Mucosa of gallbladder (tissue), 1 donor: ENCODE measurements around the gene PCGF3. TPM values are rescaled to one million over a fixed set of nuclear protein-coding genes. Genes with fewer than 3 reads are reported as not detected.
"Not testable (repeated sequence)": the region's sequence is repeated elsewhere in the genome, so short reads cannot be mapped to it uniquely, and the experiment has no call there.

Source experiments
- DNase-seq: peaks from one replicate; pipeline ENCODE4 v3.0.0-alpha.2; 2020; ENCODE audit warnings: low spot score
- total RNA-seq: library from RNA; stranded (reverse); gene quantifications from one replicate; pipeline ENCODE4 v1.2.1, GENCODE V29; 2021
- donor health status: DM: no; HTN: no; CAD: no.

PCGF3 gene
- total RNA-seq, 1 donor from 2014 or later = 60.6 TPM

DNA sequence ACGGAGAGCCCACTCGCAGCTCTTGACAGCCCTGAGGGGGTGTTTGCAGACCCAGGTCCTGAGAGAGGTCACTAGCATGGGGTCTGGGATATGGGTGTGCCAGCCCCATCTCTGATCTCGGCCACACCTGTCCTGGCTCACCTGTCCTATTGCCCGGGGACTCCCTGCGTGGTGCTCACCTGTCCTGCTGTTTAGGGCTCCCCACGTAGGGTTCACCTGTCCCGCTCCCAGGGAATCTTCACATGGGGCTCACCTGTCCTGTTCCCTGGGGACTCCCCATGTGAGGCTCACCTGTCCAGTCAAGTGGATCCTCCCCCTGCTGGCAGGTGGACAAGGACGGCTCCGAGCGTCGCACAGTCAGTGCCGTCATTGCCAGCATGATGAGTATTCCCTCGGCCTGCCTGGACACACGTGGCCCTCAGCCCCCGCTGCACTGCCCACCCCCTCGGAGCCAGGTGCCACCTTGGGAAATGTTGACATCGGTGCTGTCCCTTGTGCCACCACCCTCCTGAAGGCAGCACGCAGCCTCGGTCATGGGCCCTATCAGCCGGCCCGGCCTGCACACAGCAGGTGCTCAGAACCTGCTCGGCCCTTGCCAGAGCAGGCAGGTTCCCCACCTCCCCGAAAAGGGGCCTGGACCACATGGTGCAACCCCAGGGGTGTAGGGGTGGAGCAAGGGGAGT is 23.0 kb upstream of the PCGF3 start:
- no peak for DNase-seq

DNA sequence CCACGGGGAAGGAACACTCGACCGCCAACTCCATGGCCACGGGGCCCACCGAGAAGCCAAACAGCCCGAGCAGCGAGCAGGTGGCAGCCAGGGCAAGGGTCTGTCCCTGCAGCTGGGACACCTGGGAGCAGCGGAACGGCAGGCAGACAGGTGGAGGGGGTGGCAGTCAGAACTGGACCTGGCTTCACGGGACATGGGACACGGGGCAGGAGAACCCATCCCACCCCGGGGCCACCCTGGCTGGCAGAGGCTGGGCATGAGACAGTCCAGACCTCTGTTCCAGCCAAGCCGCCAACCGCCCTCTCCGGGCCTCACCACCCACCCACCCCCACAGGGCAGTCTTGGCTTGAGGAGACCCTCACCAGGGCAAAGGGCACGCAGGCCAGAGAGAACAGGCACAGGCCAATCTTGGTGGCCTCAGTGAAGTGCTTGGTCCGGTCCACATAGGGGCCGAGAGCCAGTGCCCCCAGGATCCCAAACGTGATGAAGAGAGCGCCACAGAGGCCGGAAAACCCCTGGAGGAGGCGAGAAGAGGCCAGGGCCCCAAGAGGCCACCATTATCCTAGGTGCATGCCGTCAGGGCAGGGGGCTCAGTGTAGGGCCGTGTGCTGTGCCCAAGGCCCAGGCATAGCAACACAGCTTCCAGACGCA is 22.3 kb upstream of the PCGF3 start:
- DNase-seq = no peak

DNA sequence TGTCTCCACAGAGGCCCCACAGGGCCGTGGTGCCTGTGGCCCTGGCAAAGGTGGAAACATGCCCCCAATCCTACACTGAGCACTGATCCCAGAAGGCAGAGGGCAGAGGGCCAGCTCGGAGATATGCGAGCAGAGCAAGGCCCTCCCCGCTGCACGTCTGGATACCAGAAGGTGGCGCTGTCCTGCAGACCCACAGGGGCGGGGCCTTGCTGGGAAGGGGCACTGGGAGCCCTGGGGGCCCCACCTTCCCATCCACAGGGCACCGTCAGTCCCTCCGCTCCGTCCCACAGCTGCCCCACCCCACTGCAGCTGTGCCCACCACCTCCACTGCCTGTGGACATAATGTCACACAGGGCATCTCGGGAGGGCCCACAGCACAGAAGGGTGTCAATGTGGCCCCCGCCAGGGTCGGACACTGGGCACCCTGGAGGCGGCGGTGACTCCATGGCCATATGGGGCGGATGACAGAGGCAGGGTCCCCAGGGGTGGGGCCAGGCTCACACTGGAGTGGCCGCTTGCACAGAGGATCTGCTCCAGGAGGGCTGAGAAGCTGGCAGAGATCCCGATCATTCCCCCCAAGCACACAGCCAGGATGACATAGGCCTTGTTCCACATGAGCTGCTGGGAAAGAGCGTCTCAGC is 21.5 kb upstream of the PCGF3 start:
- DNase-seq = no peak

DNA sequence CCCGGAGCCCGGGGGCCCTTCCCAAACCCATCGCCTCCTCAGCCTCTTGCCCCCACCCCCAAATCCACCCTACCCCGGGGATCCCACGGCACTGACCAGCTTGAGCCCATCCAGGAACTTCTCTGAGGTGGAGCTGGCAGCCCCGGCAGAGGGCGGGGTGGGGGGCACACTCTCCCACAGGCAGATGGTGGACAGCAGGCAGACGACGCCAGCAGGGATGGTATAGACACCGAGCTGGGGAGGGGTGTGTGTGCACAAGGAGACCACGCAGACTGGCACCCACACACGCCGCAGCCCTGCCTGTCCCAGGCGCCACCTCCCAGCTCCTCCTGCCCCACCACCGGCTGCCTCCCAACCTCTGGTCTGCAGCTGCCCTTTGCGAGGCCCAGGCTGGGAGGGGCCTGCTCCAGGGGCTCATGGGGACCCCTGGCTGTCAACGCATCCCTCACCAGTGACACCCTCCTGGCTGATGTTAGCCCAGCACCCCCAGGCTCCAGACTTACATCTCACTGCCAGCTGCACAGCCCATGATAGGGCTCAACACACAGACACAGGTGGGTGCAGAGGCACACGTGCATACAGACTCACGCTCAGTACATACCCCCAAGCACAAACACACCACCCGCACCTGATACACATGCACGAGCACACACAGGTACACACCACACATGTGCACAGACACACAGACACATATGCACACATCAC is 20.9 kb upstream of the PCGF3 start:
- DNase-seq = no peak

DNA sequence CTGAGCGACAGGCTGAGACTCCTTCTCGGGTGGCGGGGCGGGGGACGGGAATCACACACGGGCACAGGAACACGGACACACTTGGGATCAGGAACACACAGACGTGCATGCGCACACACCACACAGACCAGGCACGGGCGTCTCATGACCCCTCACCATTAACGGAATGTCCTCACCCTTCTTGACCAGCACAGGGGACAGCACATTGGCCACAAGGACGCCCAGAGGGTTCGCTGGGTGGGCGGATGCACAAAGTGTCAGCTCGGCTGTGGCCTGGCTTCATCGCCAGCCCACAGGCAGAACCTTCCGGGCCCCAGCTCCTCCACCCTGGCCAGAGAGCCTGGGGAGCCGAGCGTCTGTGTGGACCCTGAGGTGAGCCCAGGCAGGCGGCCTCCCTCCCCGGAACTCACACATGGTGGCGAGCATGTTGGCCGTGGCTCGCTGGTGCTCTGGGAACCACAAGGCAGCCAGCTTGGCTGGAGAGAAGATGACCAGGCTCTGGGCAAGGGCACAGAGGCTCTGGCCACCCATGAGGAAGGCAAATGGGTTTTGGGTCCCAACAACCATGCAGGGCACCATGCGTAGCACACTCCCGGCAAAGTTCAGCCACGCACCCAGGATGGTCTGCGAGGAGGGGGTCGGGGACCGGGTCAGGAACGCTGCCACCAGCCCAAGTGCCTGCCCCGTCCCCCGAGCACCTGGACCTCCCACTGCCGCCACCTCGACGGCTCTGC is 19.8 kb upstream of the PCGF3 start:
- DNase-seq = no peak

DNA sequence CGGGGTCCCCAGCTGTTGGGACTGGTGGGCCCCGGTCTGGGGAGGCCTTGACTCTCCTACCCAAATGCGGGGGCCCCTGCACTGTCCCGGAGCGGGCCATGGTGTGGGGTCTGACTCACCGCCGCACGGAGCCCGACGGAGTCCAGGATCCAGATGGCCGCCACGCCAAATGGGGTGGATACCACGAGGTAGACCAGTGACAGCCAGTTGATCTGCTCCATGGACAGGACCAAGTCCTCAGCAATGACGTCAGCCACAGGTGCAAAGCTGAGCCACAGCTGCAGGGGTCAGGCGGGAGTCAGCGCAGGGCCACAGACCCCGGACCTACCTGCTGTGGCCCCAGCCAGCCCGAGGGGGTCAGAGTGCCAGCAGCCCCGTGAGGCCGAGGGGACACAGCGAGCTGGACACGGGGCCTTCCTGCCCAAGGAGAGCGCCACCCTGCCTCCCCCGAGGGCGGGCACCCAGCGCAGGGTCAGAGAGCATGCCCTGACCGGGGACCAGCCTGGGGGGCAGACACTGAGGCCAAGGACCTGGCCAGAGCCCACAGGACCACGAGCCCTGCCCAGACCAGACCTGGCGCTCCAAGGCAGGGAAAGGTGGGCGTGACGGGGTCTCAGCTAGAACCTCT is 19.1 kb upstream of the PCGF3 start:
- no peak for DNase-seq

DNA sequence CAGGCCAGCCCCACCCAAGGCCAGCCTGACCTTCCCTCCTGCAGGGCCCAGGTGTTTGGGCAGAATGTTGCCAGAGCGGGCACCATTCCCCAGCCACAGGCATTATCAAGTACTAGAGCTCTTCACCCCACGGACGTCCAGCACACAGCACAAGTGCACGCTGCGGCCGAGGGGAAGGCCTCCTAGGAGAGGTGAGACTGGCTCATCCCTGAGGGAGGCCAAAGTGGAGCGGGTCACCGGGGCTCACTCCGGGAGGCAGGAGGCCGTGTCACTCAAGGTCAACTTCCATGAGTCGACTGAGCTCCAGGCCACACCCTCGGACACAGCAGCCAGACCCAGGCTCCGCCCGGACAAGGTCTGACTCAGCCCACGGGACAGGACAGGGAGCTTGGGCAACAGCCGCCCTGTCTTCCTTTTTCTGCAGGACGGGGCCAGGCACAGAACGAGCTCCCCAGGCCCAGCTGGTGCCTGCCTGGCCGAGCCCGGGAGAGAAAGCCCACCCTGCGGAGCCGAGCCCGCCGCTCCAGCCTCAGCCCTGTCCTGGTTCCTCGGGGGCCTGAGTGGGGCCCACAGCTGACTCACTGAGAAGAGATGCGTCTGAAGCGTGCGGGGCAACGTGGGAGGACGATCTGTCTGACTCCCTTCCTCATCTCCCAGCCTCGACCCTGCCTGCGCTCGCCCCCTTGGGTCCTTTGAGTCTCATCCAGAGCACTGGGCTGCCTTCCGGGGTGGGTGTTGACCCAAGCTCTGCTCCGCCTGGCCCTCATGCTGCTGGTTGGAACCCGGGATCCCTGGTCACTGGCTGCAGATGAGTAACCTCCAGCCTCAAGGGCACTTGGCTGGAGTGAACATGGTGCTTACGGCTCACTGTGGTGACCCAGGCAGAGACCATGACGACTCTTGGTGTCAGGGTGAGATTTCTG is 18.3 kb upstream of the PCGF3 start:
- peak; percentile 79 for DNase-seq

DNA sequence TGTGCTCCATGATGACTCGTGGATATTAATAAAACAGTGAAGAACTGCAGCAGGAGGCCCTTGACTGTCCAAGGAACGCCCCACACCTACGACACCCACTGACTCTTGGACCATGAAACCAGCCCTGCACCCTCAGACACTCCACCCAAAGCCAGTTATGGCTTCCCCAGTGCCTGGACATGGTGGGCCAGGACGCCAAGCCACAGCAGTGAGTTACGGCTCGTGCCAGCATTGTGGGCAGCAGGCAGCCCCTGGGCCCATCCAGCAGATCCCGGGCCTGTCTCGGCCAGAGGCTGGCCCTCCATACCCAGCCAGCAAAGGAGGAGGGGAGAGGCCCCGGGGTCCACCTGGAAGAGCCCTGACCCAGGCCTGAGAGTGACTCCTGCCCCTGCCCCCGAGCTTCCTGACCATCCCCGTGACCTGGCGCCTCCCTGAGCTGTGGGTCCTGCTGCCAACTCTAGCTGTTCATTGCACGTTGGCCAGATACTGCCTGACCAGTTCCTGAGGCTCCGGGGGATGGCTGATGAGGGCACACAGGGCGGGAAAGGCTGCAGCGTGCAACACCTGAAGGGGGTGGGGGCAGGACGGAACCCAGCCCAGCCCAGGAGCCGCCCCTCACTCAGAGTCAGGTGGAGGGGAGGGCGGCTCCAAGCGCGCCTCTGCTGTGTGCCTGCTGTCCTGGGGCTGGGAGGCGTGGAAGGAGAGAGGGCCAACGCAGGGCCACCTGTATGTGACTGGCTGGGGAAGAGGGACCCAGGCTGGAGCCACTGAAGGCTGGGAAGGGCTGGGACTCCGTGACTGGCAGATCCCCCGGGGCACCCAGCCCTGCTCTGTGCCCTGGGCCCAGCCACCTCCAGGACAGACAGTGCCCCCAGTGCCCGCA is 17.4 kb upstream of the PCGF3 start:
- no peak for DNase-seq

DNA sequence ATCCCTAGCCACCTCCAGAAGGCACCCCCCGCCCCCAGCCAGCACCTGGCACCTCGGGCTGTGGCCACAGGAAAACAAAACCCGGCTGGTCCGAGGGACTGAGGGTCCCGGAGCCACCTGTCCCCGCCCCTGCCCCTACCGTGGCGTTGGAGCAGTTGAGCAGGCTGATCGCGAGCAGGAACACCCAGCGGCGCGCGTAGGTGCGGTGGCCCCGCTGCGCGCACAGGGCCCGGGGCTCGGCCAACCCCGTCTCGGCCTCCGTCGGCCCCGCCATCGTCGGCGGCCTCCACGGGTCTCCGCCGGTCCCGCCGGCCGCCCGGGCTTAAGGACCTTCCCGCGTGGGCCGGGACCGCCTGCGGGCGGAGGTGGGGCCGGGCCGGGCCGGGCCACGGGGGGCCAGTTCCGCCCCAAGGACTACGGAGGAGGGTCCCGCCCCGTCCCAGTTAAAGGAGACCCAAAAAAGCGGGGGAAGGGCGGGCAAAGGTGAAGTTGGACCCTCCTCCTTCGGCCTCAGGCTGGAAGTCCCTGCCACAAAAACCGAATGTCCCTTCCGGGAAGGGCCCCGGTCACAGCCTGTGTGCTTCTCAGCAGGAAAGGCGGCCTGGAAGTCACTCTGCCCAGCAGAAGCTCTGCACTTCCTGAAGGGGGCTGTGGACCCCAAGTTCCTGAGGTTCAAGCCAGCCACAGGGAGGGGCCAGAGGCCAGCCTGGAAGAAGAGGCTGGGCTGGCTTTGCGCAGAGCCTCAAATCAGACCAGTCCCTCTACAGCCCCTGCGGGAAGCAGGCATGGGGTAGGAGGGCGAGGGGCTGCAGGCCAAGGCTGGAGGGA is 16.6 kb upstream of the PCGF3 start, which contains the start of gene SLC49A3:
Gene SLC49A3, minus strand, starts transcription at position 298 of the 828 bp plus-strand sequence. Its CDS starts 24 bp downstream, at position 274.
- DNase-seq = no peak

DNA sequence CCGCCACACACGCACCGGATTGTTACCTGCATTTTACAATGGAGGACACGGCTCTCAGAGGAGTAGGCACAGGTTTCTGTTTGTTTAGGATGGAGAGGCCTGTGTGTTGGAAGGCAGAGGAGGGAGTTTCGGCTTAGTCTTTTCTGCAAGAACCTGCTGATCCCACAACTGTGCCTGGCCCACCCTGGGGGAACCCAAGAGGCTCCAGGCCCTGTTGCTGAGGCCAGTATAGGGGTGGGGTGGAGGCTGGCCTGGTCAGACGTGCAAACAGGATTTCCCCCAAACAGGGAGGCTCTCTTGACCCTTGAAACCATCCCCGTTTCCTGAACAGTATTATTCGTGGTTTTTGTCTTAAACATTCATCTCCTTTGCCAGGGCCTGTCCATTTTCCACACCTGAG is 15.9 kb upstream of the PCGF3 start:
- no peak for DNase-seq

DNA sequence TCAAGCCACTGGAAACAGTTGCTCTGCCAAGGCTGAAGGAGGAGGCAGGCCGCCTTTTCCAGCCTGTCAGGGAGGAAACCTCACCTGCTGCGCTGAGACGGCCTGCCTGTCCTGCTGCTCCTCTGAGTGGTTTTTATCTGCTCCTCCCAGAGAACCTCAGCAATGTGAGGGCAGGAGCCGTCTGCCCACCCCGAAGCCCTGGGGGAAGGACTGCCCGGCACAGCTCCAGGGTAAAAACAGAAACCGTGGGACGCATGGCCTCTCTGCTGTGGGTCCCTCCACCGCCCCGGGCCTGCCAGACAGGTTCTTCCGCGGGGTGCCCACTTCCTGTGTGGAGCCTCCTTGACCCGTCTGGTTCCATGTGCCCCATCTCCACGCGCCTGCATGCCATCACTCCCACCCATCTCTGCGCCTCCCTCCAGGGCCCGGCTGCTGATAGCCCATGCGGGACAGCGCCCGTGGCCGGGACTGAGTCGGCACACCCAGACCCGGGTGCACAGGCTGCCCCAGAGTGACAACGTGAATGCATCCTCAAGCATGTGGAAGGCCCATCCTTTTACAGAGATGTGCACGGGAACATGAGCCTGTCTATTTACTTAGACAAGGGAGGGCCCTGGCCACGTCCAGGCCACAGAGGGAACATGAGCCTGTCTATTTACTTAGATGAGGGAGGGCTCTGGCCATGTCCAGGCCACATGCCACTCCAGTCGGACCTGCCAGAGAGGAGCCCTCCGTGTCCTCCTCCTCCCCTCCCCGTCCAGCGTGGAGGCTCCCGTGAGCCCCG is 12.7 kb upstream of the PCGF3 start:
- no peak for DNase-seq

DNA sequence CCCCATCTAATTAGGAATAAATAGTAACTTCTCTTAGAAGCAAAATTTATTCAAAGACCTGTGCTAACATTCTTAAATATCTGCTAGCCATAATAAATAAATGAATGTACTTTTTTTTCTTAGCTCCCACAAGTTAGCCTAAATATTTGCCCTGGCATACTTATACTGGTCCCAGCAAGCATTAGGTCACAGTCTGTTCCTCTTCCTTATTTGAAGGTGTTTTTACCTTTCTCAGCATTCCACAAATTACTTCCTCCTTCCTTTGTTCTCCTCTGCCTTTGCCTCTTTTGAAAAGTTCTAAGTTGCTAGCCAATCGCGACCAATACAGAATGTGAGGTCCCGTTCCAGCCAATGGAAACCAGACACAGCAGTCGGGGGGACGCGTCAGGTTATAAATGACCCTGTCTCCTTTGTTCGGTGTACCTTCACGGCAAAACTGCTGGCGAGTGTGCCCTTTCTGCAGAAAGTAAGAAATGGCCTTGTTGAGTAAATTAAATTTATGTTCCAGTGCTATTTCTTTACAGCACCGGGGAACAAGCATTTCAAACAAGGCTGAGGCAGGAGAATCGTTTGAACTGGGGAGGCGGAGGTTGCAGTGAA is 11.2 kb upstream of the PCGF3 start:
- DNase-seq = not testable (repeated sequence)

DNA sequence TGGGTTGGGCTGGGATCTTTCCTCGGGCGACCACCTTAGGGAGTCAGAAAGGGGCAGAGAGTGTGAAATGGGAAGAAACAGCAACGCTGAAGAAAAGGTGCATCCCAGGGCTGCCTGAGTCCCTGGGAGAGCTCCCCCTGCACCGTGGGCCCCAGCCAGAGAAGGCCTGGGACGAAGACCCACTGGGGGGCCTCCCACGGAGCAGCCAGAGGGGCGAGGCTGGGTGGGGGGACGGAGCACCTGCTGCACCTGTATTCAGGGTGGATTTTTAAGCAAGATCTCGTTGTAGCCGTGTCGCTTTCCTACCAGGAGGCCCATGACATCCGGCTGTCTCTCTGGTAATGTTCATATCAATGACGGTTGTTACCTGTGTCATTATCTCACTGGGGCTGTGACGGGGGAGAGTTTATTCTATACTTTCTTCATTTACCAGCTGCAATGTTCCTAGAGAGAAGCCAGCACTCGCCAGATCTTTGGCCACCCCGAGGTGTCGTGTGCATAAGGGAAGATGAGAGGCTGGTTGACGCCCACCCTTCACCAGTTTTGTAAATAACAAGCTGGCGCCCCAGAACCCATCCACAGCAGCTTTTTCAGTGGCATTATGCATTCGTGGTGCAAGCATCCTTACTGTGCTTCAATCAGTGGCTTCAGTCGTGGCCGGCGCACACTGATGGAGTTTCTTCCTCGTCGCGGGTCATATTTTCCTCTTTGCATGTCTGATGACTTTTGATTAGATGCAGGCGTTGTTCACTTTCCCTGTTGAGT is 5.6 kb upstream of the PCGF3 start:
- DNase-seq = no peak

DNA sequence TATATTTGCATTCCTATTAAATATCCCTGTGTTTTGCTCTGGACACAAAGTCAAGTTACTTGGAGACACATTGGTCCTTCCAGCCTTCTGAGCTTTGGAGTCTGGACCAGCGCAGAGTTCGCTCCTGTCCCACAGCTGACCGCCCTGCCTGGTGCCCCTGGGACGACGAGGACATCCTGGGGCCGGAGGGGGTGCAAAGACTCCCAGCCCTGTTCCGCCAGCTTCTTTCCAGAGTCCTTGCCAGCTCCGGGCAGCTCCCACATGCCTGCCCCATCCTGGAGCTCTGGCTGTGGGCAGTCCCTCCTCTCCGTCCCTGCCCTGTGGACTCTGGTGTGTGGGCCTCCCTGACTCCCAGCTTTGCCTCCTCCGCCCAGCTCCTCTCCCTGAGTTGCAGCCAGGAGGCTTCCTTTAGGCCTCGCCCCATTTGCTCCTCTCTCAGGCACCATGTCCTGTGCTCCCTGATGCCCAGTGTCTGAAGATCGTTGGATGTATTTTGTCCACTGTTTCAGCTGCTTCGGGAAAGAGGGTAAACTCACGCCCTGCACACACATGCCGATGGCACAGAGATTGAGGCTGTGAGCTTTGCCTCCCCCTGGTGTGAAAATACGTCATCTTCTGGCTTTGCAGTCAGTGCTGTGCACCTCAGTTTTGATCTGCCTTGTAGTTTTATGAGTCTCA is 4.9 kb upstream of the PCGF3 start:
- no peak for DNase-seq

DNA sequence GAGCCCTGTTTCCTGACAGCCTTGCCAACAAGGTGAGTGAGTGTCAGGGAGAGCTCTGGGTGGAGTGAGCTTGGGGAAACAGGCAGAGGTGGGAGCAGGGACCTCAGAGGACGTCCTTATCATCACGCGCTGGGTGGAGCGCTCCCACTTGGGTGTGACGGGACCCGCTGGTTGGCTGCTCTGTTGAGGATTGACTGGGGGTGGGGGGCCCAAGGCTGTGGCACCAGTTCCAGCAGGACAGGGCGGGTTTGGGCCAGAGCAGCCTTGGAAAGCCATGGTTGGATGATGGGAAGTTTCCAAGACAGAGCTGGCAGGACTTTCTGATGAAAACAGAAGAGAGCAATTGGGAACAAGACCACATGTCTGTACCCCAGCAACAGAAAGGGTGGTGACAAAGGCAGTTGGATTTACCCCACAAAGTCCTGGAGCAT is 3.0 kb upstream of the PCGF3 start:
- no peak for DNase-seq
